GM12878 (cell line): ENCODE data around the gene GOLGA6A. TPM values are rescaled to one million over a fixed set of nuclear protein-coding genes. Genes with fewer than 3 reads are reported as not detected.

Source experiments
- ATAC-seq: fragments of 200-7000 bp; cut with Tn5 transposase; 3 replicates; pipeline ENCODE4 v1.9.1; 2020; ENCODE audit warnings: mild to moderate bottlenecking, moderate library complexity
- BruUV-seq: library from RNA; stranded (reverse); fragments of 400-500 nt; replicated peaks from 2 replicates; lab custom pipeline; 2021; lab: Mats Ljungman, UMichigan
- CTCF ChIA-PET: fragments of 300-600 bp; sonication (Branson Sonifier 250); formaldehyde crosslinking; extraction: SDS; loops from one replicate; lab custom pipeline; 2021; ENCODE audit warnings: inconsistent platforms; lab: Yijun Ruan, JAX
- POLR2A ChIA-PET: fragments of 350-600 bp; formaldehyde crosslinking; extraction: SDS; loops from one replicate; lab custom pipeline; 2021; ENCODE audit warnings: inconsistent platforms; lab: Charles Lee
- RAD21 ChIA-PET: fragments of 300-600 bp; sonication (Branson Sonifier 250); formaldehyde crosslinking; loops from one replicate; lab custom pipeline; 2023; ENCODE audit warnings: antibody characterized with exemption; ENCODE audit not compliant: unreplicated experiment; lab: Charles Lee
- SMC1A ChIA-PET: fragments of 300-600 bp; sonication (Branson Sonifier 250); formaldehyde crosslinking; loops from one replicate; lab custom pipeline; 2023; ENCODE audit not compliant: unreplicated experiment, uncharacterized antibody; lab: Charles Lee
- DNase-seq: peaks from one replicate; pipeline ENCODE4 v3.0.0-alpha.2; 2011; ENCODE audit warnings: low read depth, low spot score
- FAIRE-seq: peaks from 3 replicates; lab custom pipeline; 2011; peaks lifted over from hg19 to GRCh38; lab: Jason Lieb, UNC
- H2AFZ ChIP-seq: 2 replicates; pipeline ENCODE4 v1.6.0; 2011; ENCODE audit warnings: low read depth, low read length, control low read depth; ENCODE audit not compliant: control insufficient read depth
- H3K27ac ChIP-seq: 2 replicates; pipeline ENCODE4 v1.5.1; 2011; ENCODE audit warnings: control low read depth; ENCODE audit not compliant: control insufficient read depth, insufficient read depth
- H3K27me3 ChIP-seq, 2 experiments: replicated peaks in 1 of 2; 2 replicates each; pipeline versions ENCODE4 v1.6.0 to v1.6.1; 2011; ENCODE audit warnings: low read length in 1 of 2; ENCODE audit not compliant: control insufficient read depth in 2 of 2, insufficient read depth in 2 of 2
- H3K36me3 ChIP-seq, 2 experiments: 2 replicates each; pipeline ENCODE4 v1.5.1; 2011; ENCODE audit warnings: low read length in 1 of 2; ENCODE audit not compliant: control insufficient read depth in 2 of 2, insufficient read depth in 2 of 2
- H3K4me1 ChIP-seq: 2 replicates; pipeline ENCODE4 v1.6.1; 2011; ENCODE audit warnings: mild to moderate bottlenecking, low read length, moderate library complexity, mixed read lengths; ENCODE audit not compliant: control insufficient read depth, insufficient read depth
- H3K4me2 ChIP-seq: 2 replicates; pipeline ENCODE4 v1.6.0; 2011; ENCODE audit warnings: control low read depth; ENCODE audit not compliant: control insufficient read depth, insufficient read depth
- H3K4me3 ChIP-seq: fragments of 200-600 bp; sonication (generic); 2 replicates; pipeline ENCODE4 v1.5.1; 2016
- H3K79me2 ChIP-seq: 2 replicates; pipeline ENCODE4 v1.6.0; 2011; ENCODE audit warnings: low read length; ENCODE audit not compliant: control insufficient read depth, insufficient read depth
- H3K9ac ChIP-seq: 2 replicates; pipeline ENCODE4 v1.8.0; 2011; ENCODE audit warnings: low read length, control low read depth, mixed read lengths; ENCODE audit not compliant: control insufficient read depth, insufficient read depth
- H3K9me3 ChIP-seq: replicated peaks from 3 replicates; pipeline ENCODE4 v1.5.1; 2011; ENCODE audit warnings: mild to moderate bottlenecking, low read length; ENCODE audit not compliant: control insufficient read depth, insufficient read depth
- H4K20me1 ChIP-seq: 2 replicates; pipeline ENCODE4 v1.6.0; 2011; ENCODE audit not compliant: control insufficient read depth, insufficient read depth
- BCL3 ChIP-seq: IDR thresholded peaks from 2 replicates; pipeline ENCODE4 v1.6.1; 2011; ENCODE audit warnings: borderline replicate concordance, low read depth, mild to moderate bottlenecking, moderate library complexity, low read length; ENCODE audit not compliant: insufficient read depth, poor library complexity, severe bottlenecking
- CBX5 ChIP-seq: sonication (generic); IDR thresholded peaks from 2 replicates; pipeline ENCODE4 v1.6.1; 2016; ENCODE audit warnings: low read depth, moderate library complexity, mild to moderate bottlenecking, inconsistent platforms
- CUX1 ChIP-seq: IDR thresholded peaks from 2 replicates; pipeline ENCODE4 v1.6.1; 2012; ENCODE audit warnings: improper control_type of control experiment, low read depth, low read length; ENCODE audit not compliant: insufficient replicate concordance
- FOS ChIP-seq: IDR thresholded peaks from 3 replicates; pipeline ENCODE4 v1.6.1; 2011; ENCODE audit warnings: borderline replicate concordance; ENCODE audit not compliant: insufficient read length; ENCODE audit errors: extremely low read depth
- IKZF2 ChIP-seq, 2 experiments: fragments of 450-650 bp; IDR thresholded peaks; 2 replicates each; pipeline ENCODE4 v1.6.1; 2017; ENCODE audit warnings: mild to moderate bottlenecking in 2 of 2, moderate library complexity in 2 of 2
- MXI1 ChIP-seq: fragments of 150-350 bp; IDR thresholded peaks from 2 replicates; pipeline ENCODE4 v1.6.1; 2011; ENCODE audit warnings: low read depth, mild to moderate bottlenecking, inconsistent platforms, low read length, improper control_type of control experiment
- POLR2AphosphoS5 ChIP-seq: IDR thresholded peaks from 2 replicates; pipeline ENCODE4 v1.6.1; 2011; ENCODE audit warnings: mild to moderate bottlenecking, low read length, inconsistent platforms
- RAD21 ChIP-seq: IDR thresholded peaks from 2 replicates; pipeline ENCODE4 v1.6.1; 2011; ENCODE audit warnings: mild to moderate bottlenecking, low read depth, low read length, moderate library complexity; ENCODE audit not compliant: insufficient read depth
- RUNX3 ChIP-seq: IDR thresholded peaks from 2 replicates; pipeline ENCODE4 v1.6.1; 2012; ENCODE audit warnings: low read length, inconsistent platforms
- WGBS: methylation state at CpG from one replicate; pipeline ENCODE4 v1.1.6; 2016; ENCODE audit warnings: low lambda C conversion rate; ENCODE audit not compliant: insufficient replicate concordance, insufficient coverage; ENCODE audit errors: missing lambda C conversion rate; 5-methylcytosine and 5-hydroxymethylcytosine counted together
- in situ Hi-C: fragments of 300-500 bp; cut with MboI; formaldehyde crosslinking; loops from 9 replicates; pipeline ENCODE4 v1.14.3; 2018; ENCODE audit warnings: mixed read lengths
- intact Hi-C: fragments of 100-400 bp; cut with micrococcal nuclease; formaldehyde crosslinking; loops from one replicate; pipeline ENCODE4 v1.14.2; 2022; ENCODE audit not compliant: unreplicated experiment
- polyA plus RNA-seq, 11 experiments: library from polyadenylated mRNA; depleted of rRNA in 4 of 11; unstranded in 6 of 11; stranded (reverse) in 5 of 11; fragments of >200 nt; fragmentation: Nextera tagmentation in 4 of 11; fragmentation: Illumina TruSeq in 1 of 11; extraction: Ambion mirVana in 4 of 11; extraction: Trizol in 1 of 11; gene quantifications; 1 replicate in 1 of 11; 2 replicates in 10 of 11; pipeline versions ENCODE4 v1.2.1 to v1.2.3, GENCODE V29; 2011 to 2016; ENCODE audit warnings: inconsistent platforms in 2 of 11, missing spikeins in 2 of 11, low read depth in 1 of 11
- total RNA-seq, 4 experiments: library from RNA; depleted of rRNA in 3 of 4; stranded (reverse); fragments of >200 nt in 3 of 4; fragmentation: Illumina TruSeq in 1 of 4; extraction: Trizol in 1 of 4; gene quantifications; 2 replicates each; pipeline versions ENCODE4 v1.2.1 to v1.2.3, GENCODE V29; 2013 to 2021

GOLGA6A gene
- total and polyA plus RNA-seq, 10 of the 15 experiments (the other 5 are each of a cell fraction or from before 2014, with no cell fraction given), result not detected

GRCh38 chr15:74130155-74130848 is 48.0 kb upstream of the GOLGA6A start, which contains the start of gene ISLR2:
Gene ISLR2, plus strand, starts transcription at chr15:74130586. Its CDS starts 2,169 bp downstream, at chr15:74132755.
- no peaks in the 10 kb centered on the region for H3K36me3 ChIP-seq
- in situ Hi-C loops (no loop called here), intact Hi-C loops (no loop called here)
- H3K27me3 ChIP-seq, result peaks cover 33 to 58% of the 10 kb centered on the region in 2 experiments
- CTCF ChIA-PET, result interaction anchor here (1.1 to 3.3 kb wide), 3 partner anchors 8 to 191 kb away, joined by 4 to 26 read pairs (median 7); no protein-coding TSS in a partner anchor
- FAIRE-seq (no peak), DNase-seq (no peak), ATAC-seq (no peak)
- POLR2A ChIA-PET, result no interaction called here
- 32% methylated on average over 37 of the region's 53 CpGs for WGBS
- SMC1A ChIA-PET, result interaction anchor here (0.5 kb wide), 1 partner anchor 162 kb away, joined by 3 read pairs; no protein-coding TSS in a partner anchor
- no peaks in the 10 kb centered on the region; the same call in 2 of the 3 replicates for H3K9me3 ChIP-seq
- BruUV-seq, result no TSS peak
- no peak within 1 kb of the TSS for H3K27ac ChIP-seq
- RAD21 ChIA-PET, result no interaction called here
- H3K4me3 ChIP-seq, result no peak within 1 kb of the TSS
- no peak within 1 kb of the TSS for H3K9ac ChIP-seq
- no peaks in the 10 kb centered on the region for H3K4me1 ChIP-seq
- H3K4me2 ChIP-seq, result peak within 1 kb of the TSS; percentile 9; the same call in 1 of the 2 replicates
- H4K20me1 ChIP-seq, result no peaks in the 10 kb centered on the region
- H2AFZ ChIP-seq, result no peak within 1 kb of the TSS
- H3K79me2 ChIP-seq, result no peaks in the 10 kb centered on the region
- TF ChIP-seq RAD21, result no peak
- TF ChIP-seq MXI1, result no peak
- no peak for TF ChIP-seq IKZF2 (IDR thresholded peaks at IDR 0.05)
- TF ChIP-seq POLR2AphosphoS5, result no peak
- no peak for TF ChIP-seq CUX1
- no peak for TF ChIP-seq FOS
- TF ChIP-seq RUNX3, result no peak
- no peak for TF ChIP-seq BCL3
- no peak for TF ChIP-seq CBX5
